Activated CD4-positive, alpha-beta T cell treated with anti-CD3 and anti-CD28 coated beads, Interleukin-2, amount 50 U/mL, for 16 hours (primary cell): ENCODE data around the gene MRPL18.
"Not testable (repeated sequence)": the region's sequence is repeated elsewhere in the genome, so short reads cannot be mapped to it uniquely, and the experiment has no call there.

Experiments
- DNase-seq: peaks from one replicate; pipeline ENCODE4 v3.0.0-alpha.2; 2020

The MRPL18 gene

DNA sequence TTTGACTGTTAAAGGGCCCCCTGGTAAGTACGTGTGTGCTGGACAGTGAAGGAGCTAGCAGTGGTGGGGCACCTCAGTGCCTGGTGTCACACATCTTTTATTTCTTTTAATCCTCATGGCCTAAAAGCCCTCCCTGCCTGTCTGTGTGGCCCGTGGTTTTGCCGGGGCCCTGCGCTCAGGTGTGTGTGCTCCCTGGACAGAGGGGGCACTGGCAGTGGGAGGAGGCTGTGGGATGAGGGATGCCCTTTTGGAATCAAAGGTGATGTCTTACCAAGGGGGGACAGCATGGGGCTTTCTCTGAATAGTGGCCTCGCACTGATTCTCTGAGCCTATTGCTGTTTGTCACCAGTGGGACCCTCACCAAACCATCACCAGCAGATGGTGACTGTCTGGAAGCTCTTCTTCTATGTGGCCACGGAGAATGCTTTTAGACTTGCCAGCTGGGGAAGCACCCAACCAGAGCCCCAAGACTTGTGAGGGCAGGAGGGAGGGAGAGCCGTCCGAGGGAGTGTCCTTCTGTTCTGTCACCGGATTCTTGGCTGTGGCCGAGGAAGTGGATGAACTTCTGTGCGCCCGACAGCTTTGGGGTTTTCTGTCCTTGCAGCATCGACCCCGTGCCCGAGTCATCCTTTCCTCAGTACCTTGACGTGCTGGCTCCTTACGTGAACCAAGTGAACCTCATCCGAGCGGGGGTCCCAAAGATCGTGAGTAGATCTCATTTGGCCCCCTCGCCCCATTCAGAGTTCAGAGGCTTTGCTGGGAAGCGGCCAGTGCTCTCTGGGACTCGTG, 27.9 kb downstream of the MRPL18 start:
- no peak for DNase-seq

DNA sequence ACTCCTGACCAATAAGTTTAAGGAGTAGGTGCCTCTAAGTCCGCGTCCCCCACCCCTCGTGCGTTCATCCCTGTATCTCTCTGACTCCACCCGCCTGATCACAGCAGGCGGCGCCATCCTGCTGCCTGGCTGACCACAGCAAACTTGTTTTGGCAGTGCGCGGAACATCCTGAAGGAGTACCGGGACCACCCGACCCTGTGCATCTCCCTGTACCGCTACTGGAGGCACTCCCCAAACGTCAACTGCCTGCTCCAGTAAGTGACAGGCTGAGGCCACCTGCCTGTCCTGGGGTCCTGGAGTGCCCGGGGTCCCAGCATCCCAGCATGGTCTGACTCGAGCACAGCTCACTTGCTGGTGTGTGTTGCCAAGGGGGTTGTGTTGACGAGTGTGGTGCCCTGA, 28.8 kb downstream of the MRPL18 start:
- no peak for DNase-seq

DNA sequence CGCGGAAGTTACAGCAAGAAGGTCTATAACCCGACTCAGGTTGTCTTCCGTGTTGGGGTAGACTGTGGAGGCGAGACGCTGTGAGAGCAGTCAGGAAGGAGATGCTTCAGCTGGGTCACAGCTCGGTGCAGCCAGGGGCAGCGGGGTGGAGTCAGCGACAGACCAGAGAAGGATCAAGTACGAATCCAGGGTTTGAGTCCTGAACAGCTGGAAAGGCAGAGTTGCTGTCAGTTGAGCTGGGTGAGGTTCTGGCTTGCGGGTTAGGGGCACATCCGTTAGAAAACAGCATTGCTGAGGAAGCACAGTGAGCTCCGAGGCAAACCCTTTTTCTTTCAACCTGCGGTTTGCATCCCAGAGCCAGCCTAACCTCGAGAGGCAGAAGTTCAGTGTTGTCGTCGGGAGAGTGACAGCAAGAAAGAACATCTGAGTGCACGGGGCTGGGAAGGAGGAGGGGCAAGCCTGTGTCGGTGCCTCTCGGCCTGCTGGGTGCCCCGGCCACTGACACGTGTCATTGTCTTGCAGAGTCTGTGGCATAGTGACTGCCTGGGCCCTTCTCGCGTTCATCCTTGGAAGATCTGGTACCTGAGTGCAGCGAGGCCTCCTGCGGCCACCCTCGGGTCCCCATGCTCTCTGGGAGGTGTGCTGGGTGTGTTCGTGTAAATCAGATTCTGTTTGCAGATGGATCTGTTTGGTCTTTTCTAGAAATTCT, 29.8 kb downstream of the MRPL18 start:
- peak; percentile 42 for DNase-seq

DNA sequence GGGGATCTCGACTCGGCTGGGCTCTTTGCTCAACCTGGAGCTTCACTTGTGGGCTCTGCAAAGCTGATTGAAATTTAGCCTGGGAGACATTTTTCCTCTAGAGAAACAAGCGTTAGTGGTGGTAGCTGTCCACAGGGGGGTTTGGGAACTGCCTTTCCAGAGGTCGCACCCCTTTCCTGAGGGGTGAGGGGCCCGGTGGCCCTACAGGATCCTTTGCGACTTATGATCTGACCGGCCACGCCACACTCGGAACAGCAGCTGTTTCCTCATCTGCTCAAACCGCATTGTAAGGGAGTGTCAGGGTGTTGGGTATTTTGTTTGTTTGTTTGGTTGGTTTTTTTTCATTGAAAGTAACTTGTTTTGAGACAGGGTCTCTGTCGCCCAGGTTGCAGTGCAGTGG, 30.9 kb downstream of the MRPL18 start:
- DNase-seq, result no peak

DNA sequence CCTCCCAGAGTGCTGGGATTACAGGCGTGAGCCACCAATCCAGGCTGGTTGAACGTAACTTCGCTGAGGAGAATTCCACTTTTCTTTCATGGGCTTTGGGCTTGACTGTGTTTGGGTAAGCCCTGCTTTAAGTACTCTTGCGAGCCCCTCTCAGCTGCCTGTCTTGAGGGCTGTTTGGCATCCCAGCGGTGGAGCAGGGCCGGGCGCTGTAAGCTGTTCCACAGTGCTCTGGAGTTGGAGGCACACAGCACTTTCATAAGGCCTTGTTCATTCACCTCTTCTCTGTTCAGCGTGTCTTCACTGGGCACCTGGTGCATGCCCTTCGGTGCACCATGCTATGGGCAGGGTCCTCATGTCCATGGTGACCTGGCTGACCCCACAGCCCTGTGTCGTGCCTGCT, 31.5 kb downstream of the MRPL18 start:
- no peak for DNase-seq

DNA sequence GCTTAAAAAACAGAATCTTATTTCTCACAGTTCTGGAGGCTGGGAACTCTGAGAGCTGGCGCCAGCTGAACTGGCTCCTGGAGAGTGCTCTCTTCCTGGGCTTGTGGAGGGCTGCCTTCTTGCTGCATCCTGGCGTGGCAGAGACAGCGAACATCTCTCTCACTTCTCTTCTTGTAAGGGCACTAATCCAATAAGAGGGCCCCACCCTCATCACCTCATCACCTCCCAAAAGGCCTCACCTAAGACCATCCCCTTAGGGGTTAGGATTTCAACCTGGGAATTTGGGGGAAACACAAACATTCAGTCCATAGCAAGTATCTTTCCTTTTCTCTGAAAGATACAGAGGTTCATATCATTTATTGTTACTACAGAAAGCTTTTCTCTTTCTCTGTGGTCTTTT, 33.7 kb downstream of the MRPL18 start:
- no peak for DNase-seq

DNA sequence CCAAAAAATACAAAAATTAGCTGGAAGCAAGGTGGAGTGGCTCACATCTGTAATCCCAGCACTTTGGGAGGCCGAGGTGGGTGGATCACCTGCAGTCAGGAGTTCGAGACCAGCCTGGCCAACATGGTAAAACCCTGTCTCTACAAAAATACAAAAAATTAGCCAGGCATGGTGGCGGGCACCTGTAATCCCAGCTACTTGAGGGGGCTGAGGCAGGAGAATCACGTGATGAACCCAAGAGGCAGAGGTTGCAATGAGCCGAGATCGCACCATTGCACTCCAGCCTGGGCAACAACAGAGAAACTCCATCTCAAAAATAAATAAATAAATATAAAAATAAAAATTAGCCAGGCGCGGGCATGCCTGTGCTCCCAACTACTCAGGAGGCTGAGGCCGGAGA, 34.4 kb downstream of the MRPL18 start:
- not testable (repeated sequence) for DNase-seq

DNA sequence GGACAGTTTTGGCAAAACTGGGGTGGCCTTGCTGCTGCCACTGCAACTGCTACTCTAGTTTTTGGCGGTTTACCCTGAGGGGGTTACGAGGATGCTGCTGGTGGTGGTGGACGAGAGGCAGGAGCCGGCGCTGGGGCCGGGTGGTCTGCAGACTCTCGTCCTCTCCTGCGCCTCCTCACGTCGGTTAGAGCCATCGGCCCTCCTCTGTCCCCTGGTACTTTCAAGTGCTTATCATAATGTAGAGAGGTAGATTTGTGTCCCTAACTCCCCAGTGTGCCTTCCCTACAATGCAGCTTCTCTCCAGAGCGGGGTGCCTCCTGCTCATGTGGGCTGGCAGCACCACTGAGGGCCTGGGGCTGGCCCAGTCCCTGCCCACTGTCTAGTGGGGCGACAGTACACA, 35.7 kb downstream of the MRPL18 start:
- DNase-seq, result no peak

DNA sequence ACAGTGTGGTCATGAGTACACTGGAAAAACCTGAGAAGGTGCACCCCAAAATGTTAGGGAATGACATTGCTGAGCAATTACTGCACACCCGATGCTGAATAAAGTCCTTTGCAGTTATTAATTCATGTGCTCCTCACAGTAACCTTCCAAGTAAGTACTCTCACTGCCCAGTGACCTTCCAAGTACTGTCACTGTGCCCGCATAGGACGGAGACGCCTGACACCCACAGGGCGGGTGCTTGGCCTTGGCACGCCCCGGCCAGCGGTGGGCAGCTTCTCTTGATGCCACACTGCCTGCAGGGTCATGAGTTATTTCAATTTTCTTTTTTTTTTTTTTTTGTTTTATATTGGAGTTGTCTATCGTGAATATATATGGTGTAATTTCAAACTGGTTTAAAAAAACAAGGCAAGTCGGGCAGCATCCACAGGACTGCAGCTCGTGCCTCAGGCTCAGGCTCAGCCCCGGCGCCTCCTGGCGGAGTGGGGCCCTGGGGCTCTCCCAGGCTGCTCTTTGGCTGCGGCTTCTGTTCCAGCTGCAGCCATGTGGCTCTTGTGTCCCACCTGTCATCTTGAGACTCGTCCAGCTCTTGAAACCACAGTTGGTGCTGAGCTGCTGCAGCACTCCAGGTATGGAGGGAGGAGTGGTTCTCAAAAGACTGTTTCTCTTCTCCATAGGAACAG, 36.8 kb downstream of the MRPL18 start:
- DNase-seq, result no peak

DNA sequence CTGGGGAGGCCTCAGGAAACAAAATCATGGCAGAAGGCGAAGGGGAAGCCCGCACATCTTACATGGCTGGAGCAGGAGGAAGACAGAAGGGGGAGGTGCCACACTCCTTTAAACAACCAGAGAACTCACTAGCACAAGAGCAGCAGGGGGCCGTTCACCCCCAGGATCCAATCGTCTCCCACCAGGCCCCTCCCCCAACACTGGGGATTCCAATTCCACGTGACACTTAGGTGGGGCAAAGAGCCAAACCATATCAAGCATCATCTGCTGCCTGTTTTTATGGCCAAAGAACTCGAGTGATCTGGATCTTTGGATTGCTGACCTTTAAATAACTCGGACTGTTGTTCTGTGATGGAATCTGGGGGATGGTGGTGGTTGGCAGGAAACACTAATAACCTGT, 37.8 kb downstream of the MRPL18 start:
- no peak for DNase-seq

DNA sequence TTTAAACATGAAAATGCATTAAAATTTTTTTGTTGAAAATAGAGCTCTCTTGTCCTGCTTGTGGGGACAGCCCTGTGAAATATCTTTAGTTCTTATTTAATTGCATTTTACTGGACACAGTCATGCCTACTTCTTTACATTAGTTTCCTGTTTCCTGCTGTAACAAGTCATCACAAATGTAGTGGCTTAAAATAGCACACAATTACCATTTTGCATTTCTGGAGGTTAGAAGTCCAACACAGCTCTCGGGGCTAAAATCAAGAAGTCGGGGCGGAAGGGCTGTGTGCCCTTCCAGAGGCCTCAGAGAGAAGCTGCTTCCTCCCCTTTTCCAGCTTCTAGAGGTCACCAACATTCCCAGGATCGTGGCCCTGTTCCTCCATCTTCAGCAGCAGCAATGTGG, 39.3 kb downstream of the MRPL18 start:
- no peak for DNase-seq

DNA sequence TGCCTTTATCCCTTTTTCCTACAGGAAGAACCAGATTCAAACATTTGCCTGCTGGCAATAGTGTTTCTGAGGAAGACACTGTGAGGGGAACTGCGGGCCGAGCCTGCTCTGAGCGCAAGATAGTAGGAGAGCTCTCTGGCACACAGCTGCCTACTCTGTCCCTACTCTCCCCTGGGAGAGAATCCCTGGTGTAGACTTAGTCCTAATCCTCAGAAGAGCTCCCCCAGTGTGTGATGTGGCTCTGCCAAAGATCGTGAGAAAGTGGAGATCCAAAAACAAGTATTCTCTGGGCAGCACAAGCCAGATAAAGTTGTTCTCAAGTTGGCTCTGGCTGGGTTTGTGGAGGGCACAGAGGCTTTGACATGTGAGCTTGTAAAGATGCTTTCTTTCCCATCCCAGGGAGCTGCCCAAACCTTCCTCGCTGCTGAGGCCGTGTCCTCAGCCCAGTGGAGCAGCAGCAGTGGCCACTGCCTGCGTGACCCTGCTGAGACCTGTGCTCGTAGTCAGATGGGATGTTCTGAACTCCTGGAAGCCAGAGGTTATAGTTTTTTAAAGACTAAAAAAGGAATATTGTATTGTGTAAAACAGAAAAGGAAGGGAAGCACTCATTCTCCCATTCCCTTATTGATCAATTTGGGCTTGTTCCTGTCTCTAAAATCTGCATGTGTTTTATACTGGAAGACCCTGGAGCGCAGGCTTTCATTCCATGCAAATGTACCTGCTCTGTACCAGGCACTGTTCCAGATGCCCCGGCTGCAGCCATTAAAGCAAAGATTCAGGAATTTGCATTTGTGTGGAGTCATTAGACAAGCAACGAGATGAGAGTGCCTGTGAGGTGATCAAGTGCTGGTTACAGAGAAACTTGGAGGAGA, 40.5 kb downstream of the MRPL18 start:
- DNase-seq, result no peak

DNA sequence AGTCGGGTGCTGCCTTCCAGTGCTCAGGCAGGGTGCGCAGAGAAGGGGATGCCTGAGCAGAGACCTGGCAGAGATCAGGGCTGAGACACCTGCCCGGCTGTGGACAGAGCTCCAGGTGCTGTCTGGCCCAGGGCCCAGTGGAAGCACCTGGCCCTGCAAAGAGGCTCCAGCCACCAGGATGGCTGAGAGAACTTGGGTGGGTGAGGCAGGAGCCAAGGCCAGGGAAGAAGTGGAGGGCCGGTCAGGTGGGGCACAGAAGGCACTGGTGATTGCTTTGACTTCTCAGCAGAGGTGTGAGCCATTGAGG, 41.1 kb downstream of the MRPL18 start:
- DNase-seq, result no peak

DNA sequence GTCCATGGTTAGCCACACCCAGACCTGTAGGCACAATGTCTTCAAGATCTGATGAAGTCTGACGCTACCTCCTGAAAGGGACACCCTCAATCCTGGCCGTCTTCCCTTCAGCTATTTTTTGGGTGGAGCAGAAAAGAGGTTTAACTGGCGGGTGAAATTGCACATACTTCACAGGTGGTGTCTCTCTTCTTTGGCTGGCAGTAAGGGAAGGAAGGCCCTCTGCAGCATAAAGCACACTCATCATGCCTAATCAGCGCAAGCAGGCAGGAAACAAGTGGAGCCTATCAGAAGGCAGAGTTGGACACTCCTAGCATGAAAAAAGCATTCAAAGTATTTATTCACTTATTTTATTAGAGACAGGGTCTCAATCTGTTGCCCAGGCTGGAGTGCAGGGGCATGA, 42.7 kb downstream of the MRPL18 start:
- no peak for DNase-seq

DNA sequence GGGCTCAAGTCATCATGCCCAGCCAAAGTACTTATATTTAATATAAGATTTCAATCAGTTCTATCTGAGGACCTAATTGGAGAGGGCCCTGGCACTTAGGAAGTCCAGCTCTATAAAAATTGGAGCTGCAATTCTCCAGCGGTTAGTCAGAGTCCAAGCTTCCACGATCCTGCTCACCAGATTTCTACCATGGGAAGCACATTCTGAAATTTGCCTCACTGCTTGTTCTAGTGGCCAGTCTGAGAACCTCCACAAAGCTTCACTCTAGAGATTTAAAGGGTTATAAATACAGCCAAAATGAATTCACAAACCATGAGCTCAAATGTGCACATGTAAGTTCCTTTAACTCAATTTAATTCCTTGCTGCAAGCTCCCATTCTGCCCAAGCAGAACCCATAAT, 43.3 kb downstream of the MRPL18 start:
- no peak for DNase-seq

DNA sequence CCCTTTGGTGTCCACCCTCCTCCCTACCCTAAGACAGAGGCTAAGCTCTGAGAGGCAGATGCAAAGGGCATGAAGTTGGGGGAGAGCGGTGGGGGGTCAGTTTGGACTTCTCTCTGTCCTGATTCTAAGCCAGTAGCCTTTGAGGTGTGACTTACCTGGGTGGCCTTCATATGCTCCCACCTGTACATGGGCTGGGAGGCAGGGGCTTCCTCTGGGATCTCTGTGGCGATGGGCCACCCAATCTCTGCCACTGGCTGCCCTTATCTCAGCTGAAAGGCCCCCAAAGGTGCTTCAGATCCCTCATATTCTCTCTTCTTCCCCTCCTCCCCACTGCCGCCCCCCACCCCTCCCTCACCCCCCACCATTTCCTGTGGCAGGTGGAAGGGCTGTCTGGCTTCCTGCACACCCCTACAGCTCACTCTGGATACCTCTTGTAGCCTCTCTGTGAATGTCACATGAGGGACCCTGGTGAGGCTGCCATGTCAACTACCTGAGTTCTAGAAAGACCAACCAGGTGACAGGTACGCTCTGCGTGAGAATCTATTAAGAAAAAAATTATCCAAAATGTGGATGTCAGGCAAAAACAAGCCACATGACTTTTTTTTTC, 43.8 kb downstream of the MRPL18 start:
- no peak for DNase-seq

DNA sequence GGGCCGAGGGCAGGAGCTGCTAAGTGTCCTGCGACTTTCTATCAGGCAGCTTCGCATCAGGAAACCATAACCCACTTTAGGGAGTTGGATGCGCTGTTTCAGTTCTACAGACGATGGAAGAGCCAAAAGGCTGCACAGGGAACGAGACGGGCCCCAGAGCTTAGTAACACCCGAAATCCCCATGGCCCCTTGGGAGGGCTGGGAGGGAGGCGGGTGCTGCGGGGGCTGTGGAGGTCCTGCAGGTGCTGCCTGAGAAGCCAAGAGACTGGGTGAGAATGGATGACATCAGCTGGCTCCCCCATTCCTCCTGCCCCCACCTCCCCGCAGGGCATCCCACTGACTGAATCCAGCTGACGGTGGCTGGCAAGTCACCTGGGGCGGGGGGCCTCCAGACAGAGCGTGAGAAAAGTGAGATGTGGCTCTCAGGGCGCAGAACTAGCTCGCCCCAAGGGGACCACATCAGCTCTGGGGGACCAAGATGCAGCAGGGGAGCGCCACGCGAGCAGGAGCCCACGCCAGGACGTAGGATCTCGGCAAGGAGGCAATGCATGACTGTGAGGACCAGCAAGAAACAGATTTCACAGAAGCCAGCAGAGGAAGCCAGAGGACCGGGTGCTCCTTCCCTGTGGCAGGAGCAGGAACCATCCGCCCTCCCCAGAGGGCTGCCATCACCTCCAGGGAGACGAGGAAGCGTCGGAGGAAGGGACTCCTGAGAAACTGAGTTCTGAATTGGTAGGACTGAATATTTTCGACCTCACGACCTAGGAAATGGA, 46.6 kb downstream of the MRPL18 start:
- DNase-seq, result no peak

DNA sequence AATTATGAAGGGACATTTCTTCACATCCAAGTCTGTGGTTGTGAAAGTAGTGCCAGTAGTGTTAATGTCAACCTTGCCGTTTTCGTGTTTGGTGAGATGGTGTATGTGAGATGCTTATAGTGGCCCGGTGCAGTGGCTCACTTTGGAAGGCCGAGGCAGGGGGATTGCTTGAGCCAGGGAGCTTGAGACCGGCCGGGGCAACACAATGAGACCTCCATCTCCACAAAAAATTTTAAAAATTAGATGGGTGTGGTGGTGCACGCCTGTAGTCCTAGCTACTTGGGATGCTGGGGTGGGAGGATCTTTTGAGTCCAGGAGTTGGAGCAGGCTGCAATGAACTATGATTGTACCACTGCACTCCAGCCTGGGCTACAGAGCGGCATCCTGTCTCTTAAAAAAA, 47.2 kb downstream of the MRPL18 start:
- DNase-seq, result no peak

DNA sequence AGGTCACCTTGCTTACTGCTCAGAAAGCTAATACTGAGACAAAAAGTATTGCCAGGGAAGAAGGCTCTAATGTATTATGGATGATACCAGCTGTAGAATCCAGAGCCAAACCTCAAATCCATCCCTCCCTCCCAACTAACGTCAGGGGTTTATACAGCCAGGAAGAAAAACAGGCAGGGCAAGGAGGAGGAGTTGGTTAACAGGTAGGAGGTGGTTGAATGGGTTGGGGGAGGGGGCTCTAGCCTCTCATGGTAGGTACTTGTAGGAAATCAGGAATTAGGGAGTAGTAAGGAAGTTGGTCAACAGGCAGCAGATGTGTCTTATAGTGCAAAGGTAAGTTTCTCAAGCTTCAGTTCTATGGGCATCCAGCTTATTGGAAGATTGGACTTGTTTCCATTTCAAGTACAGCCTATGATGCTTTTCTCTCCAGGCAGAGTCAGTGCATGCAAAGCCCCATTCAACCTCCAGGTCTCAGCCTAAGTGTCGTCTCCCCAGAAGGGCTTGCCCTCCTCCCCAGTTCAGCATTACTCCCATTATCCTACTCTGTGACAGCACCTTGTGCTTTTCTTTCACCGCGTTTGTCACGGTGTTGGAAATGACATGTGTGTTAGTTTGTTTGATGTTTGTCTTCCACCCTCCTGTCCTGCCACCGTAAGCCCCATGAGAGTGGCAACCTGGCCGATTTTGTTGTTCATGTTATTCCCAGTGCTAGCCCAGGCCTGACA, 47.9 kb downstream of the MRPL18 start:
- DNase-seq, result no peak

DNA sequence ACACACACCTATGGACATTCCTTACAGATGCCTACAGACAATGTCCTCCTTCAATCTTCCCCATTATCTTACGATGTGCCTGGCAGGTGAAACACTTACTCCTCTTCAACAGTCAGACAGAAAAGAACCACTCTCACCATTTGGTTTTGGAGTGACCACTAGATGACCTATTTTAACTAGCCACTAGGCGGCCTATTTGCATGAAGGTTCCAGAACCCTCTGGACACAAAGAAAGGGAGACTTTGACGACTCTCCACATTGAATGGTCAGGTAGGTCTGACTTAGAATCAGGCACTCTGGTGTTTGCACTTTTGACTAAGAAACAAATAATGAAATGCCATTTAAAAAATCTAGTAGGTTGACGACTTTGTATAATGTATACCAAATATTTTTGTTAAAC, 51.8 kb downstream of the MRPL18 start:
- no peak for DNase-seq
